Transverse colon (tissue), 4 donors: ENCODE results near the gene SH3RF3. TPM values are rescaled to one million over a fixed set of nuclear protein-coding genes. Genes with fewer than 3 reads are reported as not detected.
A peak's percentile ranks its signal among the peaks of the same experiment; 100 is the strongest.

Experiments used
- DNase-seq: peaks from one replicate; pipeline ENCODE4 v3.0.0-alpha.2; 2019
- H3K27ac ChIP-seq, 4 donors: fragments of 200-600 bp; sonication (generic); 2 replicates each; pipeline ENCODE4 v1.5.1; 2016 to 2018; ENCODE audit warnings: inconsistent platforms in 4 of 4
- H3K27me3 ChIP-seq: fragments of 200-600 bp; sonication (generic); 2 replicates; pipeline ENCODE4 v1.5.1; 2017; ENCODE audit warnings: inconsistent platforms
- H3K36me3 ChIP-seq, 4 donors: fragments of 200-600 bp; sonication (generic); 2 replicates each; pipeline ENCODE4 v1.5.1; 2017 to 2019; ENCODE audit warnings: inconsistent platforms in 4 of 4
- H3K4me1 ChIP-seq, 4 donors: fragments of 200-600 bp; sonication (generic); 2 replicates each; pipeline ENCODE4 v1.5.1; 2017 to 2020; ENCODE audit warnings: inconsistent platforms in 4 of 4
- H3K4me3 ChIP-seq, 4 donors: fragments of 200-600 bp; sonication (generic); 1 replicate in 1 of 4; 2 replicates in 3 of 4; pipeline versions ENCODE4 v1.5.1 to v1.6.1; 2017 to 2019; ENCODE audit warnings: inconsistent platforms in 4 of 4
- H3K9me3 ChIP-seq, 2 donors: fragments of 200-600 bp; sonication (generic); 2 replicates each; pipeline ENCODE4 v1.5.1; 2017 to 2019; ENCODE audit warnings: inconsistent platforms in 2 of 2
- CTCF ChIP-seq, 5 experiments: fragments of 200-600 bp in 3 of 5; fragments of 450-650 bp in 2 of 5; sonication (generic) in 3 of 5; IDR thresholded peaks; 1 replicate in 2 of 5; 2 replicates in 3 of 5; pipeline ENCODE4 v1.5.1; 2016 to 2017; ENCODE audit warnings: antibody characterized with exemption in 5 of 5, inconsistent platforms in 3 of 5, mild to moderate bottlenecking in 2 of 5, moderate library complexity in 1 of 5
- EP300 ChIP-seq: sonication (generic); formaldehyde crosslinking; IDR thresholded peaks from one replicate; pipeline ENCODE4 v1.6.1; 2017; ENCODE audit warnings: antibody characterized with exemption, low read depth
- POLR2A ChIP-seq: fragments of 450-650 bp; IDR thresholded peaks from one replicate; pipeline ENCODE4 v1.6.1; 2016; ENCODE audit warnings: antibody characterized with exemption, mild to moderate bottlenecking, moderate library complexity
- POLR2AphosphoS5 ChIP-seq, 3 donors: sonication (generic); formaldehyde crosslinking; IDR thresholded peaks; one replicate each; pipeline ENCODE4 v1.6.1; 2016; ENCODE audit warnings: antibody characterized with exemption in 3 of 3
- WGBS, 2 donors: methylation state at CpG; one replicate each; pipeline ENCODE4 v1.1.5; 2018; ENCODE audit warnings: low coverage in 1 of 2; 5-methylcytosine and 5-hydroxymethylcytosine counted together
- in situ Hi-C, 4 donors: fragments of 200-750 bp; cut with MboI; loops; one replicate each; pipeline versions ENCODE4 v1.15.0 to v1.15.1; 2017; ENCODE audit warnings: low sequenced_read_pairs in 3 of 4, low pct_ligation_motif_present in 1 of 4, low pct_unique_long_range_greater_than_20kb in 1 of 4
- intact Hi-C: fragments of 100-400 bp; cut with DNase I; formaldehyde crosslinking; loops from one replicate; pipeline ENCODE4 v1.15.1; 2023; ENCODE audit warnings: low total_unique reads
- total RNA-seq, 4 donors: library from RNA; depleted of rRNA; stranded (reverse); fragments of >200 nt; gene quantifications; one replicate each; pipeline ENCODE4 v1.1.0, GENCODE V29; 2016

The SH3RF3 gene
- total RNA-seq, 4 donors from 2014 or later: 1.9 to 8.8 (median 2.9) TPM

- Histone ChIP-seq H3K36me3 (no peaks in the 10 kb centered on the region), H3K4me1 (peaks cover 0 to 5% (median 0%) of the 10 kb centered on the region in 4 donors), H3K4me3 (no peak overlapping the region), H3K9me3 (no peaks in the 10 kb centered on the region), H3K27me3 (no peaks in the 10 kb centered on the region), H3K27ac (no peak overlapping the region)
- in situ Hi-C loops (no loop called here), intact Hi-C loops (no loop called here)
- 93% methylated on average over 10 of the region's 10 CpGs; no CpG with 5 or more reads in 1 of the 2 donors for WGBS, 2 donors
- TF ChIP-seq POLR2AphosphoS5 (IDR thresholded peaks at IDR 0.05): no peak
- no peak for TF ChIP-seq EP300
- no peak for TF ChIP-seq POLR2A
- TF ChIP-seq CTCF (IDR thresholded peaks at IDR 0.05): no peak
- no peak for DNase-seq
These were observed 304.5 kb downstream of the SH3RF3 start for GRCh38 chr2:109433486-109433885.

- Histone ChIP-seq H3K27me3 (no peaks in the 10 kb centered on the region), H3K4me3 (no peak overlapping the region), H3K27ac (no peak overlapping the region), H3K9me3 (no peaks in the 10 kb centered on the region), H3K4me1 (peaks cover 0 to 5% (median 0%) of the 10 kb centered on the region in 4 donors), H3K36me3 (no peaks in the 10 kb centered on the region)
- 91% methylated on average over 7 of the region's 10 CpGs; no CpG with 5 or more reads in 1 of the 2 donors for WGBS, 2 donors
- in situ Hi-C loops (no loop called here), intact Hi-C loops (no loop called here)
- TF ChIP-seq CTCF (IDR thresholded peaks at IDR 0.05): no peak
- no peak for TF ChIP-seq POLR2AphosphoS5 (IDR thresholded peaks at IDR 0.05)
- no peak for TF ChIP-seq POLR2A
- TF ChIP-seq EP300: no peak
- no peak for DNase-seq
These were observed 304.9 kb downstream of the SH3RF3 start for GRCh38 chr2:109433926-109434325.

- no peak for TF ChIP-seq POLR2AphosphoS5 (IDR thresholded peaks at IDR 0.05)
- TF ChIP-seq CTCF (IDR thresholded peaks at IDR 0.05): no peak
- no peak for TF ChIP-seq EP300
- no peak for TF ChIP-seq POLR2A
- no peak for DNase-seq
- in situ Hi-C loops: no loop called here
- Histone ChIP-seq H3K27me3 (no peaks in the 10 kb centered on the region), H3K36me3 (no peaks in the 10 kb centered on the region), H3K4me3 (no peak overlapping the region), H3K4me1 (peaks cover 0 to 5% (median 0%) of the 10 kb centered on the region in 4 donors), H3K27ac (no peak overlapping the region), H3K9me3 (no peaks in the 10 kb centered on the region)
- WGBS, 2 donors: 96% methylated on average over 9 of the region's 9 CpGs; no CpG with 5 or more reads in 1 of the 2 donors
- intact Hi-C loops: no loop called here
These were observed 305.3 kb downstream of the SH3RF3 start for GRCh38 chr2:109434351-109434750.

- TF ChIP-seq CTCF (IDR thresholded peaks at IDR 0.05): no peak
- TF ChIP-seq POLR2AphosphoS5 (IDR thresholded peaks at IDR 0.05): no peak
- no peak for TF ChIP-seq EP300
- TF ChIP-seq POLR2A: no peak
- Histone ChIP-seq H3K4me1 (peaks cover 0 to 5% (median 0%) of the 10 kb centered on the region in 4 donors), H3K4me3 (no peak overlapping the region), H3K27me3 (no peaks in the 10 kb centered on the region), H3K27ac (peak overlapping the region in 2 of 4 donors; percentile 11 to 60), H3K36me3 (no peaks in the 10 kb centered on the region), H3K9me3 (no peaks in the 10 kb centered on the region)
- 91% methylated on average over 11 of the region's 11 CpGs; no CpG with 5 or more reads in 1 of the 2 donors for WGBS, 2 donors
- intact Hi-C loops: loop anchor here (1.0 kb wide), 1 partner anchor 13 kb away; no protein-coding TSS in a partner anchor
- no peak for DNase-seq
- in situ Hi-C loops: no loop called here
These were observed 306.2 kb downstream of the SH3RF3 start for GRCh38 chr2:109435066-109435690.
